OCI-LY1 (cell line): ENCODE results near the gene FAM20C.

Source experiments
- CTCF ChIP-seq: fragments of 200-600 bp; sonication (generic), shearing (Covaris generic); IDR thresholded peaks from 2 replicates; pipeline ENCODE4 v1.5.1; 2017; ENCODE audit warnings: mild to moderate bottlenecking, antibody characterized with exemption, low read length, moderate library complexity, mixed read lengths
- EZH2 ChIP-seq: fragments of 200-600 bp; sonication (generic), shearing (Covaris generic); IDR thresholded peaks from 2 replicates; pipeline ENCODE4 v1.8.0; 2017; ENCODE audit warnings: borderline replicate concordance, mixed run types, mild to moderate bottlenecking, antibody characterized with exemption, low read length, moderate library complexity, mixed read lengths

DNA sequence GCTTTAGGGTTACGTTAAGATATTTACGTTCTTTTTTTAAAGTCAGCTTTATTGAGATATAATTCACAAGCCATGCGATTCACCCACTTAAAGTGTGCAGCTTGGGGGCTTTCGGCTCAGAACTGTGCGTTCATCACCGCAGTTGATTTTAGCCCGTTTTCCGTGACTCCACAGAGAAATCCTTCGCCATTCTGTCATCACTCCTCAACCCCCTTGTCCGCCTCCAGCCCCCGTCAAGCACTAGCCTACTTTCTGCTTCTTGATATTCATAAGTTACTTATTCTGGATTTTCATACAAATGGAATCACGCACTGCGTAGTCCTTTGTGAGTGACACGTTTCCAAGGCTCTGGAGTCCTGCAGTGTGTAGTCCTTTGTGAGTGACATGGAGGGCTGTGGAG lies 20.4 kb downstream of the FAM20C start:
- TF ChIP-seq CTCF (no peak), EZH2 (no peak)
